AG10803 (cell line): ENCODE measurements around the gene MTA3.

Experiments
- DNase-seq: peaks from one replicate; pipeline ENCODE4 v3.0.0; 2010; ENCODE audit warnings: low read depth
- H3K4me3 ChIP-seq: 2 replicates; pipeline ENCODE4 v1.5.1; 2011; ENCODE audit warnings: mild to moderate bottlenecking, low read length, control low read depth
- CTCF ChIP-seq: conservative IDR thresholded peaks from 2 replicates; pipeline ENCODE4 v1.5.1; 2011; ENCODE audit warnings: mild to moderate bottlenecking, low read length, control low read depth, inconsistent platforms

MTA3 gene

GRCh38 chr2:42568401-42569115 is at the start of gene MTA3:
Gene MTA3 (plus strand): TSS chr2:42568632. CDS start chr2:42568746, 114 bp downstream.
- DNase-seq: peak; percentile 35
- TF ChIP-seq CTCF: no peak
- peak within 1 kb of the TSS; percentile 87 for H3K4me3 ChIP-seq

- DNase-seq: no peak
- TF ChIP-seq CTCF: no peak
- no peak overlapping the region for H3K4me3 ChIP-seq
Measured at GRCh38 chr2:42519624-42520023, 48.8 kb upstream of the MTA3 start.

- no peak for DNase-seq
- H3K4me3 ChIP-seq: no peak overlapping the region
- no peak for TF ChIP-seq CTCF
Measured at GRCh38 chr2:42522035-42522434, 46.4 kb upstream of the MTA3 start.

- TF ChIP-seq CTCF: no peak
- no peak for DNase-seq
- H3K4me3 ChIP-seq: no peak overlapping the region
Measured at GRCh38 chr2:42523341-42523740, 45.1 kb upstream of the MTA3 start.

GRCh38 chr2:42532397-42532796 is 36.0 kb upstream of the MTA3 start:
- no peak overlapping the region for H3K4me3 ChIP-seq
- no peak for TF ChIP-seq CTCF
- no peak for DNase-seq

- no peak for DNase-seq
- TF ChIP-seq CTCF: no peak
- H3K4me3 ChIP-seq: no peak overlapping the region
Measured at GRCh38 chr2:42537493-42537892, 30.9 kb upstream of the MTA3 start.

GRCh38 chr2:42542871-42543270 is 25.6 kb upstream of the MTA3 start:
- TF ChIP-seq CTCF: no peak
- no peak overlapping the region for H3K4me3 ChIP-seq
- no peak for DNase-seq
